WI38 (cell line): ENCODE results near the gene UHRF2.

Experiments
- H3K4me3 ChIP-seq: 2 replicates; pipeline ENCODE4 v1.5.1; 2011; ENCODE audit warnings: low read depth, mild to moderate bottlenecking, control low read depth, low read length
- TF ChIP-seq, protein P1 (sequence below): IDR thresholded peaks from 2 replicates; pipeline ENCODE4 v1.5.1; 2012; ENCODE audit warnings: low read depth, mild to moderate bottlenecking, control low read depth, low read length

Gene UHRF2

GRCh38 chr9:6467006-6467625 is 54.1 kb downstream of the UHRF2 start:
- H3K4me3 ChIP-seq = no peak overlapping the region
- TF ChIP-seq, protein P1, sequence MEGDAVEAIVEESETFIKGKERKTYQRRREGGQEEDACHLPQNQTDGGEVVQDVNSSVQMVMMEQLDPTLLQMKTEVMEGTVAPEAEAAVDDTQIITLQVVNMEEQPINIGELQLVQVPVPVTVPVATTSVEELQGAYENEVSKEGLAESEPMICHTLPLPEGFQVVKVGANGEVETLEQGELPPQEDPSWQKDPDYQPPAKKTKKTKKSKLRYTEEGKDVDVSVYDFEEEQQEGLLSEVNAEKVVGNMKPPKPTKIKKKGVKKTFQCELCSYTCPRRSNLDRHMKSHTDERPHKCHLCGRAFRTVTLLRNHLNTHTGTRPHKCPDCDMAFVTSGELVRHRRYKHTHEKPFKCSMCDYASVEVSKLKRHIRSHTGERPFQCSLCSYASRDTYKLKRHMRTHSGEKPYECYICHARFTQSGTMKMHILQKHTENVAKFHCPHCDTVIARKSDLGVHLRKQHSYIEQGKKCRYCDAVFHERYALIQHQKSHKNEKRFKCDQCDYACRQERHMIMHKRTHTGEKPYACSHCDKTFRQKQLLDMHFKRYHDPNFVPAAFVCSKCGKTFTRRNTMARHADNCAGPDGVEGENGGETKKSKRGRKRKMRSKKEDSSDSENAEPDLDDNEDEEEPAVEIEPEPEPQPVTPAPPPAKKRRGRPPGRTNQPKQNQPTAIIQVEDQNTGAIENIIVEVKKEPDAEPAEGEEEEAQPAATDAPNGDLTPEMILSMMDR = no peak

DNA sequence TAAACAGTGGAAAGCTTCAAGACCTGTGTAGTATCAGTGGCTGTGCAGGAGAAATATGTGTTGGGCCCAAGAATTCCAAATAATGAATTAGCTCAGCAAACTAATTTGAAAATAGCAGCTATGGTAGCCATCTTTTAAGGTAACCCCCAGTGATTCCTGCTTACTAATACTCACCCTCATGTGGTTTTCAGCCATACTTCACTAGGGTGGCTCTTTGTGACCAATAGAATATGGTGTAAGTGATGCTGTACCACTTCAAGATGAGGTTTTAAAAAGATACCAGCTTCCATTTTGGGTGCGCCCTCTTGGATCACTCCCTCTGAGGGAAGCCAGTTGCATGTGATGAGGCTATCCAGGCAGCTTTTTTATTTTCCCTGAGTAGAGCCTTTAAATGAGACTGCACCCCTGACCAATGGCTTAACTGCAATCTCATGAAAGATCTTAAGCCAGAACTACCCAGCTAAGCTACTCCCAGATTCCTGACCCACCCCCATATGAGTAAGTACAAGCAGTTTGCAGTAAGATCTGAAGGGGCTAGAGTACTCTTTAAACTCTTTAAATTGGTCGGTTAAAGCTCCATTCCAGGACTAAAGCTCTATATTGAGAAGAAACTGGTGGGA is 58.3 kb downstream of the UHRF2 start:
- TF ChIP-seq, protein P1 = no peak
- no peak overlapping the region for H3K4me3 ChIP-seq

DNA sequence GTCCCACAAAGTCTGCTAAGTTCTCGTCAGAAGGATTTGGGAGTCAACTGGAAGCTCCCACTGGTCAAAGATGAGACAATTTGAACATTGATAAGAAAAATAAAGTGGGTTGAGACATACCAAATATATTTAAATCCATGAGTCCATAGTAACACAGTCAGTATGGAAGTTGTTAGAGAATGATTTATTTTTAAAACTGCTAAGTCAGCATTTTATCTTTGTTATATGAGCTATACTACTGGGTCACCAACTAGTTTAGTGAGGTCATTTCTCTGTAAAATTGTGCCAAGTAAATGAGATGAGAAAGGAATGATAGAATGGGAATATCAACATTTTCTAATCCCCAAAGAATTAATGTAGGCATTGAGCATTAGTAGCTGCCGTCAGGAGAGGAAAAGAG is 60.2 kb downstream of the UHRF2 start:
- TF ChIP-seq, protein P1 = no peak
- H3K4me3 ChIP-seq = no peak overlapping the region

GRCh38 chr9:6479959-6480358 is 67.0 kb downstream of the UHRF2 start:
- TF ChIP-seq, protein P1 = no peak
- no peak overlapping the region for H3K4me3 ChIP-seq

GRCh38 chr9:6484210-6484609 is 71.2 kb downstream of the UHRF2 start:
- TF ChIP-seq, protein P1 = no peak
- no peak overlapping the region for H3K4me3 ChIP-seq

DNA sequence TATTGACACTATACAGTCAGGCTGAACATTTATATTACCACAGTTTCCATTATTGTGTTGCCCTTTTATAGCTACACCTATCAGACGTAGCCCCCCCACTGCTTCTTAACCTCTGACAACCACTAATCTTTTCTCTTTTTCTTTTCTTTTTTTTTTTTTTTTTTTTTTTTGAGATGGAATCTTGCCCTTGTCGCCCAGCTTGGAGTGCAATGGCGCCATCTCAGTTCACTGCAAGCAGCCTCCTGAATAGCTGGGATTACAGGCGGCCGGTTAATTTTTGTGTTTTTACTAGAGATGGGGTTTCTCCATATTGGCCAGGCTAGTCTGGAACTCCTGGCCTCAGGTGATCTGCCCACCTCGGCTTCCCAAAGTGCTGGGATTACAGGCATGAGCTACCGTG is 75.4 kb downstream of the UHRF2 start:
- TF ChIP-seq, protein P1 = no peak
- no peak overlapping the region for H3K4me3 ChIP-seq

DNA sequence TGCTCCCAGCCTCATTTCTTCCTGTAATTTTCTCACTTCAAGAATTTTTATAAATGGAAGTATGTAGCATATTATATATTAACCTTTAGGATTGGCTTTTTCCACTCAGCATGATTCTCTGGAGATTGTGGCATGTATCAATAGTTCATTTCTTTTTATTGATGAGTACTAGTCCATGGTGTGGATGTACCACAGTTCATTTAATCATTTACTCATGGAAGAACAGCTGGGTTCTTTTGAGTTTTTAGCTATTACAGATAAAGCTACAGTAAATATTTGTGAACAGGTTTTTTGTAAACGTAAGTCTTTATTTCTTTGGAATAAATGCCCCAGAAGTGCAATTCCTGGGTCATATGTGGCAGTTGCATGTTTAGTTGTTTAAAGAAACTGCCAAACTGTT is 76.1 kb downstream of the UHRF2 start:
- TF ChIP-seq, protein P1 = no peak
- no peak overlapping the region for H3K4me3 ChIP-seq
